Caco-2 (cell line): ENCODE data around the gene DYNC1LI2. TPM values are rescaled to one million over a fixed set of nuclear protein-coding genes. Genes with fewer than 3 reads are reported as not detected.

Experiments used
- BruUV-seq: library from RNA; stranded (reverse); fragments of 400-500 nt; replicated peaks from 2 replicates; lab custom pipeline; 2021; lab: Mats Ljungman, UMichigan
- CTCF ChIA-PET: fragments of 300-600 bp; sonication (Branson Sonifier 250); formaldehyde crosslinking; loops from one replicate; lab custom pipeline; 2022; ENCODE audit warnings: antibody characterized with exemption; lab: Charles Lee
- POLR2A ChIA-PET: fragments of 300-600 bp; sonication (Branson Sonifier 250); formaldehyde crosslinking; loops from one replicate; lab custom pipeline; 2022; ENCODE audit warnings: antibody characterized with exemption; lab: Charles Lee
- DNase-seq, 2 experiments: peaks; one replicate each; pipeline versions ENCODE4 v3.0.0 to v3.0.0-alpha.2; 2020 to 2022
- H3K27me3 ChIP-seq: replicated peaks from 2 replicates; pipeline ENCODE4 v1.6.0; 2011; ENCODE audit warnings: low read length; ENCODE audit not compliant: control insufficient read depth, insufficient read depth
- H3K36me3 ChIP-seq: 2 replicates; pipeline ENCODE4 v1.5.1; 2011; ENCODE audit warnings: low read length; ENCODE audit not compliant: control insufficient read depth, insufficient read depth
- H3K4me1 ChIP-seq: fragments of 250-450 bp; sonication (Bioruptor Pico); 2 replicates; pipeline ENCODE4 v1.5.1; 2020; ENCODE audit warnings: mild to moderate bottlenecking
- H3K4me3 ChIP-seq: 2 replicates; pipeline ENCODE4 v1.5.1; 2011; ENCODE audit warnings: low read depth, mild to moderate bottlenecking, control low read depth, low read length
- H3K9me3 ChIP-seq: fragments of 250-450 bp; sonication (Bioruptor Pico); 2 replicates; pipeline ENCODE4 v1.5.1; 2020; ENCODE audit warnings: mild to moderate bottlenecking, moderate library complexity
- H3K27ac Mint-ChIP-seq: one replicate; pipeline ENCODE4 v1.8.0; 2022; ENCODE audit warnings: mixed read lengths; ENCODE audit not compliant: unreplicated experiment
- H3K27me3 Mint-ChIP-seq: one replicate; pipeline ENCODE4 v1.8.0; 2022; ENCODE audit warnings: mixed read lengths; ENCODE audit not compliant: insufficient read depth, unreplicated experiment
- H3K36me3 Mint-ChIP-seq: one replicate; pipeline ENCODE4 v1.8.0; 2022; ENCODE audit warnings: mild to moderate bottlenecking, mixed read lengths; ENCODE audit not compliant: insufficient read depth, unreplicated experiment
- H3K4me1 Mint-ChIP-seq: one replicate; pipeline ENCODE4 v1.8.0; 2022; ENCODE audit warnings: low read depth, mixed read lengths; ENCODE audit not compliant: unreplicated experiment
- H3K4me3 Mint-ChIP-seq: one replicate; pipeline ENCODE4 v1.8.0; 2022; ENCODE audit warnings: mild to moderate bottlenecking, moderate library complexity, mixed read lengths; ENCODE audit not compliant: unreplicated experiment
- H3K9me3 Mint-ChIP-seq: one replicate; pipeline ENCODE4 v1.8.0; 2022; ENCODE audit warnings: mixed read lengths; ENCODE audit not compliant: unreplicated experiment
- CTCF ChIP-seq, 2 experiments: fragments of 200-600 bp in 1 of 2; IDR thresholded peaks; 1 replicate in 1 of 2; 2 replicates in 1 of 2; pipeline versions ENCODE4 v1.5.1 to v1.8.0; 2011 to 2022; ENCODE audit warnings: antibody characterized with exemption in 1 of 2, control low read depth in 1 of 2, inconsistent platforms in 1 of 2, low read depth in 1 of 2, low read length in 1 of 2, mild to moderate bottlenecking in 1 of 2, moderate library complexity in 1 of 2; ENCODE audit not compliant: insufficient read depth in 1 of 2, severe bottlenecking in 1 of 2, unreplicated experiment in 1 of 2
- intact Hi-C: fragments of 100-400 bp; cut with micrococcal nuclease; formaldehyde crosslinking; loops from one replicate; pipeline ENCODE4 v1.10.0; 2022; ENCODE audit not compliant: unreplicated experiment
- total RNA-seq: library from RNA; stranded (reverse); gene quantifications from 2 replicates; pipeline ENCODE4 v1.2.3, GENCODE V29; 2022

Gene DYNC1LI2
- total RNA-seq, 1 experiment from 2014 or later: 180 TPM

GRCh38 chr16:66752379-66752778 lies 970 bp upstream of the DYNC1LI2 start:
- intact Hi-C loops: loop anchor here (5.0 to 10.0 kb wide), 2 partner anchors 112 to 145 kb away; no protein-coding TSS in a partner anchor

GRCh38 chr16:66751992-66752322 lies 548 bp upstream of the DYNC1LI2 start:
- CTCF ChIA-PET: interaction anchor here (0.6 to 2.9 kb wide), 8 partner anchors 14 to 407 kb away, joined by 3 to 11 read pairs (median 4); partner anchors contain the start of gene NAE1
- H3K36me3 Mint-ChIP-seq: peaks cover 37% of the 10 kb centered on the region
- no peak for DNase-seq
- peak overlapping the region; percentile 55 for H3K27ac Mint-ChIP-seq
- peak overlapping the region; percentile 78 for H3K4me3 Mint-ChIP-seq
- TF ChIP-seq CTCF (IDR thresholded peaks at IDR 0.05; ENCODE audit: insufficient read depth in 1 of 2, low read depth in 1 of 2, low read length in 1 of 2, severe bottlenecking in 1 of 2, unreplicated experiment in 1 of 2): peak in 1 of 2 experiments; percentile 12
- no peaks in the 10 kb centered on the region for H3K9me3 Mint-ChIP-seq
- Histone ChIP-seq H3K27me3 (no peaks in the 10 kb centered on the region), H3K9me3 (no peaks in the 10 kb centered on the region), H3K36me3 (no peaks in the 10 kb centered on the region), H3K4me1 (peaks cover 12% of the 10 kb centered on the region; the same call in 1 of the 2 replicates), H3K4me3 (peak overlapping the region; percentile 100)
- intact Hi-C loops: loop anchor here (5.0 to 10.0 kb wide), 2 partner anchors 113 to 145 kb away; no protein-coding TSS in a partner anchor
- BruUV-seq: no TSS peak
- POLR2A ChIA-PET: interaction anchor here (0.6 kb wide), 1 partner anchor 127 kb away, joined by 5 read pairs; no protein-coding TSS in a partner anchor
- H3K27me3 Mint-ChIP-seq: no peaks in the 10 kb centered on the region
- peaks cover 26% of the 10 kb centered on the region for H3K4me1 Mint-ChIP-seq

More at GRCh38 chr16:66752379-66752778, 970 bp upstream of the DYNC1LI2 start:
- H3K4me1 ChIP-seq: peaks cover 12% of the 10 kb centered on the region; the same call in 1 of the 2 replicates
- H3K36me3 ChIP-seq: no peaks in the 10 kb centered on the region
- Mint-ChIP-seq H3K36me3 (peaks cover 32% of the 10 kb centered on the region), H3K27me3 (no peaks in the 10 kb centered on the region), H3K4me3 (peak overlapping the region; percentile 78), H3K4me1 (peaks cover 26% of the 10 kb centered on the region), H3K9me3 (no peaks in the 10 kb centered on the region), H3K27ac (peak overlapping the region; percentile 55)
- ChIA-PET CTCF (interaction anchor here (0.6 to 2.9 kb wide), 8 partner anchors 15 to 407 kb away, joined by 3 to 11 read pairs (median 4); partner anchors contain the start of gene NAE1), POLR2A (interaction anchor here (0.6 kb wide), 1 partner anchor 127 kb away, joined by 5 read pairs; no protein-coding TSS in a partner anchor)
- no peaks in the 10 kb centered on the region for H3K27me3 ChIP-seq
- no peak for TF ChIP-seq CTCF (IDR thresholded peaks at IDR 0.05; ENCODE audit: insufficient read depth in 1 of 2, low read depth in 1 of 2, low read length in 1 of 2, severe bottlenecking in 1 of 2, unreplicated experiment in 1 of 2)
- BruUV-seq: no TSS peak
- no peak for DNase-seq
- H3K4me3 ChIP-seq: no peak overlapping the region
- no peaks in the 10 kb centered on the region for H3K9me3 ChIP-seq

- BruUV-seq: TSS peak; percentile 56
Measured at GRCh38 chr16:66751053-66751302, 431 bp downstream of the DYNC1LI2 start.

More at GRCh38 chr16:66751053-66751302, 431 bp downstream of the DYNC1LI2 start:
- intact Hi-C loops: loop anchor here (5.0 to 10.0 kb wide), 2 partner anchors 114 to 144 kb away; no protein-coding TSS in a partner anchor
- Histone ChIP-seq H3K4me3 (peak overlapping the region; percentile 100), H3K9me3 (no peaks in the 10 kb centered on the region), H3K27me3 (no peaks in the 10 kb centered on the region), H3K36me3 (no peaks in the 10 kb centered on the region), H3K4me1 (peaks cover 12% of the 10 kb centered on the region; the same call in 1 of the 2 replicates)
- Mint-ChIP-seq H3K9me3 (no peaks in the 10 kb centered on the region), H3K36me3 (peaks cover 46% of the 10 kb centered on the region), H3K4me1 (peaks cover 26% of the 10 kb centered on the region), H3K27me3 (no peaks in the 10 kb centered on the region), H3K4me3 (peak overlapping the region; percentile 78), H3K27ac (peak overlapping the region; percentile 55)
- DNase-seq: peak in 1 of 2 experiments; percentile 63
- CTCF ChIA-PET: interaction anchor here (0.6 to 2.9 kb wide), 6 partner anchors 10 to 117 kb away, joined by 3 to 11 read pairs (median 6); partner anchors contain the start of gene NAE1
- POLR2A ChIA-PET: interaction anchor here (0.6 kb wide), 1 partner anchor 96 kb away, joined by 3 read pairs; no protein-coding TSS in a partner anchor
- TF ChIP-seq CTCF (IDR thresholded peaks at IDR 0.05; ENCODE audit: insufficient read depth in 1 of 2, low read depth in 1 of 2, low read length in 1 of 2, severe bottlenecking in 1 of 2, unreplicated experiment in 1 of 2): no peak
